ENCODE measurements around the gene CD300A.

Gene CD300A

DNA sequence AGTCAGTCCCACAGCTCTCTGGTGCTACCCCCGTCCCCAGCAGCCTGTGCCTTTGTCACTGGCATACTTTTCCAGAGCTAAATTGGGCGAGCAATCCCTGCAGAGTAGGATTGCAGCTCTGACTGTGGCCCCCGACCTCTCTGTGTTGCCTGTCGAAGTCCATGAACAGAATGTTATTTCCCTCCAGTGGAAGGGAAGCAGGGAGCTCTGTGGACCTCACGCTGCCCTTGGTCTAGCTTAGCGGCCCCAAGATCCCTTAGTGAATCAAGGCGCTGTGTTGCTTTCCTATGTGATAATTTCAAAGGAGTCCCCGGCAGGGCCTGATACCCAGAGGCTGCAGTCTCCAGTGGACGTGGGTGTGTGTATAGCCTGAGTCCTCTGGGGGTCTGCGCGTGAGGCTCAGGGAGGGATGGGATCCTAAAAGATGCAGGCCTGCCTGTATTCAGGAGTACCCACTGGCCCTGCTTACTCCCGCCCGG, 15.5 kb upstream of the CD300A start:
- no peak overlapping the region for H3K4me3 ChIP-seq (ENCODE audit: low read depth, low read length)
- TF ChIP-seq, protein P1, sequence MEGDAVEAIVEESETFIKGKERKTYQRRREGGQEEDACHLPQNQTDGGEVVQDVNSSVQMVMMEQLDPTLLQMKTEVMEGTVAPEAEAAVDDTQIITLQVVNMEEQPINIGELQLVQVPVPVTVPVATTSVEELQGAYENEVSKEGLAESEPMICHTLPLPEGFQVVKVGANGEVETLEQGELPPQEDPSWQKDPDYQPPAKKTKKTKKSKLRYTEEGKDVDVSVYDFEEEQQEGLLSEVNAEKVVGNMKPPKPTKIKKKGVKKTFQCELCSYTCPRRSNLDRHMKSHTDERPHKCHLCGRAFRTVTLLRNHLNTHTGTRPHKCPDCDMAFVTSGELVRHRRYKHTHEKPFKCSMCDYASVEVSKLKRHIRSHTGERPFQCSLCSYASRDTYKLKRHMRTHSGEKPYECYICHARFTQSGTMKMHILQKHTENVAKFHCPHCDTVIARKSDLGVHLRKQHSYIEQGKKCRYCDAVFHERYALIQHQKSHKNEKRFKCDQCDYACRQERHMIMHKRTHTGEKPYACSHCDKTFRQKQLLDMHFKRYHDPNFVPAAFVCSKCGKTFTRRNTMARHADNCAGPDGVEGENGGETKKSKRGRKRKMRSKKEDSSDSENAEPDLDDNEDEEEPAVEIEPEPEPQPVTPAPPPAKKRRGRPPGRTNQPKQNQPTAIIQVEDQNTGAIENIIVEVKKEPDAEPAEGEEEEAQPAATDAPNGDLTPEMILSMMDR (IDR thresholded peaks at IDR 0.05; ENCODE audit: insufficient read depth, low read depth, low read length, missing control alignments): no peak
- DNase-seq (ENCODE audit: low read depth): no peak

- no peak overlapping the region for H3K4me3 ChIP-seq (ENCODE audit: low read depth, low read length)
- TF ChIP-seq, protein P1 (IDR thresholded peaks at IDR 0.05; ENCODE audit: insufficient read depth, low read depth, low read length, missing control alignments): no peak
- DNase-seq (ENCODE audit: low read depth): no peak
These were observed 14.9 kb upstream of the CD300A start for GRCh38 chr17:74451557-74451956.

DNA sequence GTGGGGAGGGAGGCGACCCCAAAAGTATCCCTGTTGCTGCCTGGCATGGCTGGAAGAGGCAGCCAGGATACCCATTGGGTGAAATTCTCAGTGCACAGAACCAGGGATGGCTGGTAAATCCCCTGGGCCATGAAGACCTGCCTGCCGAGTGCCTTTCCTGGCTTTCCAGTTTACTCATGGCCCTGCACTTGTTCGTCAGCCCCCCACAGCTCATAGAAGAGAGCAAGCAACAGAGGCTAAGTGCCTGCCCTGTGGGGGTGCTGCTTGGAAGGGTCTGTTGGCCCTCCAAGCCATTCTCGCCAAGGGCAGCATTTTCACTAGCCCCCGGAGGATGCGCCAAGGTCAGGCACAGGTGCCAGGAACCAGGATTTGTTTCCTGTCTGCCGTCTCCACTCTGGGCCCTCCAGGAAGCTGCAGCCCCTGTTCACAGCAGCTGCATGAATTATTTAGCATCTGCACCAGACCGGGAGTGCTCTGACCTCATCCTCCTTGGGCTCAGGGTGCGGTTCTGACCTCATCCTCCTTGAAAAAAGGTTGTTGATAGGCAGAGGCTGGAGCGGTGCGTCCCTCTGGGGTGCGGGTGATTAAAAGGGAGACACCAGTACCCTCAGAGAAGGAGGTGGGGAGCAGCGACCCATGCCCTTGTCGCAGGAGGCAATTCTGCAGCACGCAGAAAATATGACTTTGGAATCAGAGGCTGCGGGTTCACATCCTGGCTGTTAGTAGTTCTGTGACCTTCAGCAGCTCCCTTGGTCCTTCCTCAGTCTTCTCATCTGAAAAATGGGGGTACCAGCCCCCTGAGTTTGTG, 14.2 kb upstream of the CD300A start:
- no peak overlapping the region for H3K4me3 ChIP-seq (ENCODE audit: low read depth, low read length)
- TF ChIP-seq, protein P1 (IDR thresholded peaks at IDR 0.05; ENCODE audit: insufficient read depth, low read depth, low read length, missing control alignments): no peak
- no peak for DNase-seq (ENCODE audit: low read depth)

GRCh38 chr17:74452841-74453661, 13.4 kb upstream of the CD300A start:
- no peak for DNase-seq (ENCODE audit: low read depth)
- TF ChIP-seq, protein P1 (IDR thresholded peaks at IDR 0.05; ENCODE audit: insufficient read depth, low read depth, low read length, missing control alignments): no peak
- no peak overlapping the region for H3K4me3 ChIP-seq (ENCODE audit: low read depth, low read length)

- TF ChIP-seq, protein P1 (IDR thresholded peaks at IDR 0.05; ENCODE audit: insufficient read depth, low read depth, low read length, missing control alignments): peak; percentile 20
- peak overlapping the region; percentile 33 for H3K4me3 ChIP-seq (ENCODE audit: low read depth, low read length)
- DNase-seq (ENCODE audit: low read depth): peak; percentile 86
These were observed 12.7 kb upstream of the CD300A start for GRCh38 chr17:74453665-74454196.

GRCh38 chr17:74454197-74455024, 12.0 kb upstream of the CD300A start:
- H3K4me3 ChIP-seq (ENCODE audit: low read depth, low read length): peak overlapping the region; percentile 49
- no peak for DNase-seq (ENCODE audit: low read depth)
- TF ChIP-seq, protein P1 (IDR thresholded peaks at IDR 0.05; ENCODE audit: insufficient read depth, low read depth, low read length, missing control alignments): no peak
